HT-29 (cell line): Measurements from ENCODE around the gene CELF2. TPM values are rescaled to one million over a fixed set of nuclear protein-coding genes. Genes with fewer than 3 reads are reported as not detected.

Experiments used
- DNase-seq: peaks from one replicate; pipeline ENCODE4 v3.0.0-alpha.2; 2015; ENCODE audit warnings: low spot score
- total RNA-seq: library from RNA; depleted of rRNA; stranded (reverse); fragments of >200 nt; shearing (Covaris generic); gene quantifications from 2 replicates; pipeline ENCODE4 v1.2.3, GENCODE V29; 2014

Gene CELF2
- total RNA-seq, 1 experiment from 2014 or later = not detected

GRCh38 chr10:11004144-11005077 lies 13.3 kb upstream of the CELF2 start:
- DNase-seq = no peak

GRCh38 chr10:11005725-11006427 lies 11.8 kb upstream of the CELF2 start:
- no peak for DNase-seq

GRCh38 chr10:11006428-11006825 lies 11.2 kb upstream of the CELF2 start:
- DNase-seq = no peak

GRCh38 chr10:11007476-11008020 lies 10.1 kb upstream of the CELF2 start:
- no peak for DNase-seq

- DNase-seq = no peak
Measured at GRCh38 chr10:11009471-11010308, 8.0 kb upstream of the CELF2 start.

GRCh38 chr10:11010582-11010981 lies 7.1 kb upstream of the CELF2 start:
- no peak for DNase-seq

GRCh38 chr10:11011436-11011835 lies 6.2 kb upstream of the CELF2 start:
- no peak for DNase-seq

- DNase-seq = no peak
Measured at GRCh38 chr10:11011984-11012383, 5.7 kb upstream of the CELF2 start.

GRCh38 chr10:11012421-11013295 lies 5.0 kb upstream of the CELF2 start:
- DNase-seq = no peak

- no peak for DNase-seq
Measured at GRCh38 chr10:11013836-11014235, 3.8 kb upstream of the CELF2 start.

- no peak for DNase-seq
Measured at GRCh38 chr10:11014671-11015445, 2.8 kb upstream of the CELF2 start.

GRCh38 chr10:11015446-11015934 lies 2.2 kb upstream of the CELF2 start:
- DNase-seq = no peak

- DNase-seq = no peak
Measured at GRCh38 chr10:11017000-11017569, 587 bp upstream of the CELF2 start.

- DNase-seq = no peak
Measured at GRCh38 chr10:11018432-11018841, 765 bp downstream of the CELF2 start.

GRCh38 chr10:11018855-11019631 lies 1.4 kb downstream of the CELF2 start:
- DNase-seq = no peak

- DNase-seq = no peak
Measured at GRCh38 chr10:11019724-11020547, 2.3 kb downstream of the CELF2 start.

GRCh38 chr10:11020548-11020942 lies 2.9 kb downstream of the CELF2 start:
- DNase-seq = no peak

GRCh38 chr10:11022213-11022612 lies 4.5 kb downstream of the CELF2 start:
- DNase-seq = no peak
